GM18499 (cell line): ENCODE measurements around the gene DGCR2.
"Not testable (repeated sequence)": the region's sequence is repeated elsewhere in the genome, so short reads cannot be mapped to it uniquely, and the experiment has no call there.

Experiments used
- ATAC-seq: cut with Tn5 transposase; IDR thresholded peaks from one replicate; pipeline ENCODE4 v1.9.1; 2021; ENCODE audit warnings: moderate number of reproducible peaks; ENCODE audit not compliant: insufficient read depth, unreplicated experiment

Gene DGCR2

GRCh38 chr22:19063581-19064353, 58.4 kb downstream of the DGCR2 start:
- no peak for ATAC-seq

GRCh38 chr22:19062943-19063308, 59.3 kb downstream of the DGCR2 start:
- ATAC-seq: no peak

DNA sequence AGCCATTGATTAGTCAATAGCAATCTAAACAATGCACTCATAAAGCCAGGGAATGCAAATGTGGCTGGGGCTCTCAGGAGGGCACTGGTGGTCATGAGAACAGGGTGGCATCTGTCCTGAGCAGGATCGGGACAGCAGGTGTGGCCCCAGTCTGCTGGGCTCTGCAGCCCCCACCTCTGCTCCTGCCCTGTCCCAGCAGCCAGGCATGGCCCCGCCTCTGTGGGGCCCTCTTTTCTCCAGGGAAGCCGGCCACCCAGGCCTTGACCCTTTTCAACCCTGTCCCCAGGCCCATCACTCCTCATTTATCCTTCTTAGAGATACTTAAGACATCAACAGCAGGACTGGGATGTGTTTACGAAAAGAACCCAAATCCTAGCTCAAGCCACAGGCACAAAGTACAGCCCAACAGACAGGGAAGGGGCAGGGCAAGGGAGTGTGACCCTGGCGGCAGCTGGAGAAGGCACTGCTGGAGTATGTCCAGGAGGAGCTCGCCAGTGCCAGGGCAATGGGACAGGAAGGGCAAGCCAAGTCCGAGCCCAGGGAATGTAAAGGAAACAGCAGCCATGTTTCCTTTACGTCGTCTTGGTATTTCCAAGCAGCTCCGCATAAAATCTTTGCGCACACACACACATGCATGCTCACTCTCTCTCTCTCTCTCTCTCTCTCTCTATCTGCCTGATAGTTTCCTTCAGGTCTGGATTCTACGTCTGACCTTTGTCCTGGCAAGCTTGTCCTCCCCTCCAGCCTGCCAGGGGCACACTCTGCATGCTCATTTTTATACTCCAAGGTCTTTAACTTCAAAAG, 59.9 kb downstream of the DGCR2 start:
- no peak for ATAC-seq

DNA sequence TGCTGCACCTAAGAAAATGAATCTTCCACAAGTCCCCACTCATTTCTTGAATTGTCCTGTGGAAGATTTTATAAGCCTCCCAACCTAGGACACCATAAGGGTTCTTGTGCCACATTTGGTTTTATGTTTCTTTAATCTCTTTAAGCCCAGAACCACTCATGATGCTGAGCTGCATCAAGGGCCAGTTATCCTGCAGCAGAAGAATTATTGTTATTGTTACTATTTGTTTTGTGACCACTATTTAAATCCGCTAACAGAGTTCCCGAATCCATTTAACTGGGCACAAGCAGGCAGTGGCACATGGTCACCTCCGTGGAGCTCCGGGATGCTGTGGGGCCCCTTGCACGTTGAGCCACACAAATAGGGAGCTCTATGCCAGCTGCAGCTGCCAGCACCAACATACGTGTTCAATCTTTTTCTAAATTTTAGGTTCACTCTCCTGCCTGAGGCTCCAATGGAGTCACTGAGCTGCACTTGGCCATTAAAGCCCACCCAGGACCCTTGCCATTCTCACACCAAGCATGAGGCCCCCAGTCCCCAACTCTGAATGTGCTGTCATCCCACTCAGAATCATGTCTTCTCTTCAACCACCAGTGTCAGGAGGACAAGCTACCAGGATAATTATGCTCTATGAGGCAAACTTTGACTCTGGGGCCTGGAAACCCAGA, 60.6 kb downstream of the DGCR2 start:
- ATAC-seq: no peak

GRCh38 chr22:19060356-19061009, 61.7 kb downstream of the DGCR2 start:
- no peak for ATAC-seq

DNA sequence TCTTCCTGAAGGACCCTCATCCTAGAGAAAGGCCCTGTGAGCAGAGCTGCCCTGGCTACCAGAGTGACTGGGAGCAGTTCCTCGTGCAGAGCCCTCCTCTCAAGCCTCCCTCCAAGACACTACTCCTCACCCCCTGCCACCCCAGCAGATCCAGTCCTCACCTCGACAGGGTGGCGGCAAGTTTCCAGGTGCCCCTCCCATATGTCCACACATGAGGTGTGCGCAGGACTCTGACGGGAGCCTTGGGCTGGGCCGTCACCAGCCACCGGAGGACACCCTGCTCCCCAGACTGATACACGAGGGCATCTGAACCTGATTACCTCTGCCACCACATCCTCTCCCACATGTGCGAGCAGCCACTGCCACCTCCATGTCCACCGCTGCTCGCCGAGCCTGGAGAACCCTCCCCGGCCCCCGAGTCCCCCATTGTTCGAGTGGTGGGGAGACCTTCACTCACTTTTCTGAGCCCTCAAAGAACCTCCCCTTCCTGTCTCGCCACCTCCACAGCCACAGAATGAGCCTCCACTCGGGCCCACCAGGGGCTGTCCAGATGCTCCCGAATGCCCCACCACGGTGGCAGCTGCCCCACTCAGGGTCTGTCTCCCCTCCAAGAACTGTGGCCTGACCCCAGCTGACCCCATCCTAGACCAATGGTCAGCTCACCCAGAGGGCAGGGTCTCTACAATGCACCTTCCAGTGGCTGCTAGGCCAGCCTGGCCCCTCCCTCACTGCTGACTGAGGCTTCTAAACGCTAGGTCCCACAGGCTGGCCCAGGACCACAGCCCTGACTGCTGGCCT, 62.5 kb downstream of the DGCR2 start:
- no peak for ATAC-seq

- no peak for ATAC-seq
Observed at GRCh38 chr22:19058713-19059451, 63.3 kb downstream of the DGCR2 start.

DNA sequence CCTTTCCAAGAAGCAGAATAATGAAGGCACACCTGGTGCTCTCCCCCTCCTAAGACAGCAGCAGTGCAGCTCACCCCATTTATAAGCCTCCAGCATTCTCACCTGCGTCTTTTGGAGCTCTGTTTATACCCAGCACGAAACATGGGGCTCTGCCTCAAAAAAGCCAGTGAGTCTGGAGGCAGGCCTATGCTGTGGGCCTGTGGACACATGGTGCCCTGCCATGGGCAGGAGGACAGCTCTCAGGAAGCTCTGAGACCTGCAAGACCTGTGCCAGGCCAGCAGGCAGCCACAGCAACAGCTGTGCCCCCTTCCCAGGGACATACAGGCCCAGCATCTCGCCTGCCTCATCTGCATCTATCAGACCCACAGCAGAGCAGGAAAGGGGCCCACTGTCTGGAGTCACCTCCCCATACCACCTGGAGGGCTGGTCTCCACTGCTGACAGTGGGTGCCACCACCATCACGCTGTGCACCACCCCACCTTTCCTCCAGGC, 64.2 kb downstream of the DGCR2 start:
- ATAC-seq: no peak

DNA sequence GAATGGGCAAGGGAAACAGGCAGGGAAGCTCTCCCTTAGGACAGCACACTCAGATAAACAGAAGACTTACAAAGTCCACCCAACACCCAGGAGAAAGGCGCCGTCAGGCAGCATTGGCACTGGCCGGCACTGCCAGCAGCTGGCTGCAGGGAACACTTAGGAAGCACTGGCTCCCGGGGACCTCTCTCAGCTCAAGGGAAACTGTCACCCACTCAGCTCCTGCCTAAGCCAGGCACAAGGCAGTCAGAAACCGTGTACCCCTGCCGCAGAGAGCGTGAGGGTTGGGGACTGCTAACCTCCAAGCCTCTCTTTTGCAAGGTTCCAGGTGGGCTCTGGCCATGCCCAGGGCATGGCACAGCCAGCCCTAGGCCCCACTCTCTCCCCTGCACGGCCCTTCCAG, 64.7 kb downstream of the DGCR2 start:
- no peak for ATAC-seq

GRCh38 chr22:19056951-19057401, 65.2 kb downstream of the DGCR2 start:
- no peak for ATAC-seq

DNA sequence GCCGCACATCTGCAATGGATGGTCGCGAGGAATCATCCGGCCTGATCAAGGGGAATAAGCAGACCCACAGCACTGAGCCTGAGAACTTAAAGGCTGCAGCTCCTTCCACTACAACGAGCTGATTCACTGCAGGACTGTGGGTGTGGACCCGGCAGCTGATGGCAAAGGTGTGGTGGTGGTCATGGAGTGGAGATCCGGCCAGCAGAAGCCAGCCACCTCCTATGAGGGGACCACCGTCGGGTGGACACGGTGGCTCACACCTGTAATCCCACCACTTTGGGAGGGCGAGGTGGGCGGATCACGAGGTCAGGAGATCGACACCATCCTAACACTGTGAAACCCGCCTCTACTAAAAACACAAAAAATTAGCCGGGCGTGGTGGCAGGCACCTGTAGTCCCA, 66.4 kb downstream of the DGCR2 start:
- ATAC-seq: no peak

DNA sequence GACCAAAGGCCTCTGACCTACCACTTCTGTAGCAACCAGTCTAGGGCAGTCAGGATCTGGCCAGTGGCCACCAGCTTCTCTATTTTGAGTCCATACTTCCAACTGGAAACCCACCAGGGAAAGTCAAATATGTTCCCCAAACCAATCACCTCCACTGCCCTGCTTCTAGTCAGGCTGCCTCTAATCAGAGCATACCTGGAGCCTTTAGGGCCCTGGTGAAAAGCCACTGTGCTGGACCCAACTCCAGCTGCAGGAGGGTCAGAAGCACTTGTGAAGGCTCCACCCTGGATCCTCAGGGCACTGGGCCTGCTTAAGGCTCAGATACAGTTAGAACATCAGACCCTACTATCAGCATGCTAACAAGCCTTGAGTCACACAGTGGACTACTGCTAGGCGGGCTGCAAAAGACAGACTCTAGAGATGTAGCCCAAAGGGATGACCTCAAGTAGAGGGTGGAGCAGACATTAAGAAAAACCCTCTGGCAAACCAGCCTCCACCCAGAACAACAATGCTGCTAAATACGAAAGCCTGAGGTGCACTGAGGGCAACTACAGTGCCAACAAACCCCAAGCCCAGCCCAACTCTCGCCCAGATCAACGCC, 69.2 kb downstream of the DGCR2 start:
- ATAC-seq: no peak

DNA sequence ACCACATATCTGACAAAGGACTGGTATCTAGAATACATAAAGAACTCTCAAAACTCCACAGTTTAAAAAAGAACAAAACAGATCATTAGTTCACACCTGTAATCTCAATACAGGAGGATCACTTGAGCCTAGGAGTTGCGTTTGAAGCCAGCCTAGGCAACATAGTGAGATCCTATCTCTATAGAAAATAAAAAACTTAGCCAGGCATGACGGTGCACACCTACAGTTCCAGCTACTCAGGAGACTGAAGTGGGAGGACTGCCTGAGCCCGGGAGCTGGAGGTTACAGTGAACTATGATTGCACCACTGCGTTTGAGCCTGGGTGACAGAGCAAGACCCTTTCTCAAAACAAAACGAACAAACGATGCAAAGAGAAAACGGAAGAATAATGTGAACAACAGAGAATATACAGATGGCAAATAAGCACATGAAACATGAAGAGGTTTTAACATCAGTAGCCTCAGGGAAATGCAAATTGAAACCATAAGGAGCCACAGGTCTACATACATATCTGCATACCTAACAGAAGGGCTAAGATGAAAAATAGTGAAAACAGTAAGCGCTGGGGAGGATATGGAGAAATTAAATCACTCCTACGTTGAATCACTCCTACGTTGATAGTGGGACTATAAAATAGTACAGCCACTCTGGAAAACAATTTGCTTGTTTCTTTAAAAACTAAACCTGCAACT, 70.7 kb downstream of the DGCR2 start:
- ATAC-seq: no peak

DNA sequence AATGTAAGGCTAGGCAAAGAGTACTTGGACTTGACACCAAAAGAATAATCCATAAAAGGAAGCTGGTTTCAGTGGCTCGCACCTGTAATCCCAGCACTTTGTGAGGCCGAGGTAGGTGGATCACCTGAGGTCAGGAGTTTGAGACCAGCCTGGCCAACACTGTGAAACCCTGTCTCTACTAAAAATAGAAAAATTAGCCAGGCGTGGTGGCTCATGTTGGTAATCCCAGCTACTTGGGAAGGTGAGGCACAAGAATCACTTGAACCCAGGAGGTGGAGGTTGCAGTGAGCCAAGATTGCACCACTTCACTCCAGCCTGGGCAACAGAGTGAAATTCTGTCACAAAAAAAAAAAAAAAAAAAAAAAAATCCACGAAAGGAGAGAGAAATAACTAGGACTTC, 71.4 kb downstream of the DGCR2 start:
- not testable (repeated sequence) for ATAC-seq

- ATAC-seq: no peak
Observed at GRCh38 chr22:19050117-19050516, 72.1 kb downstream of the DGCR2 start.

DNA sequence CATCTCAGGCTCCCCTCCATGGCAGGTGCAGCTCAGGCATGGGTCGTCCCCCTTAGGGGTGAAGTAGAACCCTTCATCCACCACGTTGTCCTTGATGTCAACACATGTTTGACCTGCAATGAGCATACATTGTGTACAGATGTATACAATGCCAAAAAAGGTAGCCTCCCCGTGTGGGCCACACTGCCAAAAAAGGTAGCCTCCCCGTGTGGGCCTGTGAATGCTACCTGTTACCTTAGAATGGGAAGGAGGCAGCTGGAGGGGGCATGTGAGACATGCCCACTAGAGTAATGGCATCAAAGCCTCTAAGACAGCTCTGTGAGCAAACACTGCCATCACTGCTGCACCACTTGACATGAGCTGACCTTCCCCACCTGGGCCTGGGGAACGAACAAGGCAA, 73.7 kb downstream of the DGCR2 start:
- no peak for ATAC-seq

DNA sequence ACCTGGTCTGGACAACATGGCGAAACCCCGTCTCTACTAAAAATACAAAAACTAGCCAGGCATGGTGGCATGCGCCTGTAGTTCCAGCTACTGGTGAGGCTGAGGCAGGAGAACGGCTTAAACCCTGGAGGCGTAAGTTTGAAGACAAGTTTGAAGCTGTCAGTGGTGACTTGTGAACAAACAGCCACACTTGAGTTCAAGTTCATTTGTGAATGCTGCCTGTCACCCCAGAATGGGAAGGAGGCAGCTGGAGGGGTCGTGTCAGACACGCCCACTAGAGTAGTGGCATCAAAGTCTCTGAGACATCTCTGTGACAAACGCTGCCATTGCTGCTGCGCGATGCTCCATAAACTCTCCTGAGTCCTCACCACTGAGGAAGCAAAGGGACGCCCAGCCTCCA, 74.2 kb downstream of the DGCR2 start:
- no peak for ATAC-seq
